Measurements from ENCODE around the gene TANC2.

- TF ChIP-seq CTCF (conservative IDR thresholded peaks at IDR 0.05 in 1 of 2, IDR thresholded peaks at IDR 0.05 in 1 of 2; ENCODE audit: extremely low read depth in 1 of 2, insufficient read depth in 1 of 2, low read depth in 1 of 2, low read length in 2 of 2): no peak
- no peak for TF ChIP-seq EZH2 (IDR thresholded peaks at IDR 0.05; ENCODE audit: borderline replicate concordance, low read length)
Measured at GRCh38 chr17:62923258-62924150, 42.5 kb upstream of the TANC2 start.

All from mammary epithelial cell (primary cell).